BLaER1 (cell line): Measurements from ENCODE around the gene PRKG1.
"Not testable (repeated sequence)": the region's sequence is repeated elsewhere in the genome, so short reads cannot be mapped to it uniquely, and the experiment has no call there.

Experiments used
- H3K27ac ChIP-seq: shearing (Covaris generic); formaldehyde crosslinking; 2 replicates; pipeline ENCODE4 v1.8.1; 2022
- H3K27me3 ChIP-seq: shearing (Covaris generic); formaldehyde crosslinking; 2 replicates; pipeline ENCODE4 v1.8.1; 2022
- H3K36me3 ChIP-seq: shearing (Covaris generic); formaldehyde crosslinking; 2 replicates; pipeline ENCODE4 v1.8.1; 2022
- H3K4me1 ChIP-seq: shearing (Covaris generic); formaldehyde crosslinking; 2 replicates; pipeline ENCODE4 v1.8.1; 2022
- H3K4me2 ChIP-seq: shearing (Covaris generic); formaldehyde crosslinking; 2 replicates; pipeline ENCODE4 v1.8.1; 2022
- H3K4me3 ChIP-seq: shearing (Covaris generic); formaldehyde crosslinking; 2 replicates; pipeline ENCODE4 v1.8.1; 2022
- H3K9ac ChIP-seq: shearing (Covaris generic); formaldehyde crosslinking; 2 replicates; pipeline ENCODE4 v1.8.1; 2022
- H3K9me3 ChIP-seq: shearing (Covaris generic); formaldehyde crosslinking; 2 replicates; pipeline ENCODE4 v1.8.1; 2022
- H4K20me1 ChIP-seq: shearing (Covaris generic); formaldehyde crosslinking; 2 replicates; pipeline ENCODE4 v1.8.1; 2022
- Cebpa-rat ChIP-seq: shearing (Covaris generic); IDR thresholded peaks from 2 replicates; pipeline ENCODE4 v1.8.1; 2022

PRKG1 gene

GRCh38 chr10:51137756-51138529 lies 63.7 kb downstream of the PRKG1 start:
- H3K4me2 ChIP-seq: no peak overlapping the region
- no peak overlapping the region for H3K27ac ChIP-seq
- no peaks in the 10 kb centered on the region for H4K20me1 ChIP-seq
- no peaks in the 10 kb centered on the region for H3K4me1 ChIP-seq
- no peaks in the 10 kb centered on the region for H3K9me3 ChIP-seq
- no peaks in the 10 kb centered on the region for H3K36me3 ChIP-seq
- no peak overlapping the region for H3K4me3 ChIP-seq
- H3K27me3 ChIP-seq: no peaks in the 10 kb centered on the region
- no peak overlapping the region for H3K9ac ChIP-seq
- no peak for TF ChIP-seq Cebpa-rat

GRCh38 chr10:51139176-51139575 lies 64.9 kb downstream of the PRKG1 start:
- H3K36me3 ChIP-seq: no peaks in the 10 kb centered on the region
- H3K27ac ChIP-seq: no peak overlapping the region
- no peaks in the 10 kb centered on the region for H4K20me1 ChIP-seq
- H3K9me3 ChIP-seq: no peaks in the 10 kb centered on the region
- H3K4me1 ChIP-seq: no peaks in the 10 kb centered on the region
- no peak overlapping the region for H3K9ac ChIP-seq
- H3K4me2 ChIP-seq: no peak overlapping the region
- no peak overlapping the region for H3K4me3 ChIP-seq
- H3K27me3 ChIP-seq: no peaks in the 10 kb centered on the region
- no peak for TF ChIP-seq Cebpa-rat

GRCh38 chr10:51141010-51141409 lies 66.7 kb downstream of the PRKG1 start:
- no peaks in the 10 kb centered on the region for H3K36me3 ChIP-seq
- H3K9me3 ChIP-seq: no peaks in the 10 kb centered on the region
- no peaks in the 10 kb centered on the region for H3K27me3 ChIP-seq
- no peaks in the 10 kb centered on the region for H4K20me1 ChIP-seq
- H3K4me2 ChIP-seq: no peak overlapping the region
- H3K4me3 ChIP-seq: no peak overlapping the region
- no peak for TF ChIP-seq Cebpa-rat
- H3K9ac ChIP-seq: no peak overlapping the region
- H3K27ac ChIP-seq: no peak overlapping the region
- no peaks in the 10 kb centered on the region for H3K4me1 ChIP-seq

- Histone ChIP-seq H3K36me3 (no peaks in the 10 kb centered on the region), H4K20me1 (no peaks in the 10 kb centered on the region), H3K4me2 (no peak overlapping the region), H3K27me3 (no peaks in the 10 kb centered on the region), H3K27ac (no peak overlapping the region), H3K9ac (no peak overlapping the region), H3K4me3 (no peak overlapping the region), H3K9me3 (no peaks in the 10 kb centered on the region), H3K4me1 (no peaks in the 10 kb centered on the region)
- TF ChIP-seq Cebpa-rat: no peak
Observed at GRCh38 chr10:51144161-51144781, 70.0 kb downstream of the PRKG1 start.

- H3K4me2 ChIP-seq: no peak overlapping the region
- no peak overlapping the region for H3K9ac ChIP-seq
- H3K4me3 ChIP-seq: no peak overlapping the region
- no peaks in the 10 kb centered on the region for H3K4me1 ChIP-seq
- no peaks in the 10 kb centered on the region for H3K9me3 ChIP-seq
- H3K27ac ChIP-seq: no peak overlapping the region
- no peak for TF ChIP-seq Cebpa-rat
- no peaks in the 10 kb centered on the region for H3K27me3 ChIP-seq
- no peaks in the 10 kb centered on the region for H3K36me3 ChIP-seq
- no peaks in the 10 kb centered on the region for H4K20me1 ChIP-seq
Observed at GRCh38 chr10:51145375-51145774, 71.1 kb downstream of the PRKG1 start.

GRCh38 chr10:51147644-51148399 lies 73.5 kb downstream of the PRKG1 start:
- no peaks in the 10 kb centered on the region for H3K27me3 ChIP-seq
- H3K36me3 ChIP-seq: no peaks in the 10 kb centered on the region
- H3K9me3 ChIP-seq: no peaks in the 10 kb centered on the region
- TF ChIP-seq Cebpa-rat: no peak
- H3K4me1 ChIP-seq: no peaks in the 10 kb centered on the region
- H4K20me1 ChIP-seq: no peaks in the 10 kb centered on the region
- H3K4me2 ChIP-seq: no peak overlapping the region
- H3K9ac ChIP-seq: no peak overlapping the region
- H3K4me3 ChIP-seq: no peak overlapping the region
- no peak overlapping the region for H3K27ac ChIP-seq

GRCh38 chr10:51156926-51157325 lies 82.6 kb downstream of the PRKG1 start:
- Histone ChIP-seq H3K4me1 (no peaks in the 10 kb centered on the region), H3K9me3 (no peaks in the 10 kb centered on the region), H3K9ac (no peak overlapping the region), H4K20me1 (no peaks in the 10 kb centered on the region), H3K27ac (no peak overlapping the region), H3K36me3 (no peaks in the 10 kb centered on the region), H3K4me2 (no peak overlapping the region), H3K4me3 (no peak overlapping the region), H3K27me3 (no peaks in the 10 kb centered on the region)
- no peak for TF ChIP-seq Cebpa-rat

GRCh38 chr10:51158832-51159231 lies 84.5 kb downstream of the PRKG1 start:
- Histone ChIP-seq H3K4me3 (no peak overlapping the region), H4K20me1 (no peaks in the 10 kb centered on the region), H3K27ac (no peak overlapping the region), H3K4me1 (no peaks in the 10 kb centered on the region), H3K4me2 (no peak overlapping the region), H3K27me3 (no peaks in the 10 kb centered on the region), H3K9me3 (no peaks in the 10 kb centered on the region), H3K9ac (no peak overlapping the region), H3K36me3 (no peaks in the 10 kb centered on the region)
- TF ChIP-seq Cebpa-rat: no peak

GRCh38 chr10:51159841-51160240 lies 85.6 kb downstream of the PRKG1 start:
- Histone ChIP-seq H3K4me2 (no peak overlapping the region), H3K27ac (no peak overlapping the region), H3K9ac (no peak overlapping the region), H3K4me3 (no peak overlapping the region), H4K20me1 (no peaks in the 10 kb centered on the region), H3K36me3 (no peaks in the 10 kb centered on the region), H3K9me3 (no peaks in the 10 kb centered on the region), H3K27me3 (no peaks in the 10 kb centered on the region), H3K4me1 (no peaks in the 10 kb centered on the region)
- TF ChIP-seq Cebpa-rat: no peak

GRCh38 chr10:51162002-51162401 lies 87.7 kb downstream of the PRKG1 start:
- H3K4me1 ChIP-seq: no peaks in the 10 kb centered on the region
- H3K4me2 ChIP-seq: no peak overlapping the region
- no peak overlapping the region for H3K9ac ChIP-seq
- TF ChIP-seq Cebpa-rat: no peak
- H3K36me3 ChIP-seq: no peaks in the 10 kb centered on the region
- H3K27ac ChIP-seq: no peak overlapping the region
- no peaks in the 10 kb centered on the region for H3K9me3 ChIP-seq
- no peaks in the 10 kb centered on the region for H3K27me3 ChIP-seq
- no peaks in the 10 kb centered on the region for H4K20me1 ChIP-seq
- H3K4me3 ChIP-seq: no peak overlapping the region

GRCh38 chr10:51163380-51164049 lies 89.2 kb downstream of the PRKG1 start:
- H3K4me3 ChIP-seq, H3K4me2 ChIP-seq, H3K36me3 ChIP-seq, H3K27ac ChIP-seq, H3K9me3 ChIP-seq, H3K27me3 ChIP-seq, H3K4me1 ChIP-seq, H3K9ac ChIP-seq, H4K20me1 ChIP-seq: not testable (repeated sequence)
